DOHH2 (cell line): ENCODE measurements around the gene EXOSC10.

Experiments
- EZH2phosphoT487 ChIP-seq: fragments of 200-600 bp; sonication (generic); IDR thresholded peaks from 2 replicates; pipeline ENCODE4 v1.6.1; 2017; ENCODE audit warnings: borderline replicate concordance, mild to moderate bottlenecking, antibody characterized with exemption, low read length, moderate library complexity, mixed read lengths
- TF ChIP-seq, protein P1 (sequence below): fragments of 200-600 bp; sonication (generic); IDR thresholded peaks from one replicate; pipeline ENCODE4 v1.5.1; 2014; ENCODE audit warnings: antibody characterized with exemption, mild to moderate bottlenecking, low read depth, low read length; ENCODE audit not compliant: poor library complexity, severe bottlenecking

DNA sequence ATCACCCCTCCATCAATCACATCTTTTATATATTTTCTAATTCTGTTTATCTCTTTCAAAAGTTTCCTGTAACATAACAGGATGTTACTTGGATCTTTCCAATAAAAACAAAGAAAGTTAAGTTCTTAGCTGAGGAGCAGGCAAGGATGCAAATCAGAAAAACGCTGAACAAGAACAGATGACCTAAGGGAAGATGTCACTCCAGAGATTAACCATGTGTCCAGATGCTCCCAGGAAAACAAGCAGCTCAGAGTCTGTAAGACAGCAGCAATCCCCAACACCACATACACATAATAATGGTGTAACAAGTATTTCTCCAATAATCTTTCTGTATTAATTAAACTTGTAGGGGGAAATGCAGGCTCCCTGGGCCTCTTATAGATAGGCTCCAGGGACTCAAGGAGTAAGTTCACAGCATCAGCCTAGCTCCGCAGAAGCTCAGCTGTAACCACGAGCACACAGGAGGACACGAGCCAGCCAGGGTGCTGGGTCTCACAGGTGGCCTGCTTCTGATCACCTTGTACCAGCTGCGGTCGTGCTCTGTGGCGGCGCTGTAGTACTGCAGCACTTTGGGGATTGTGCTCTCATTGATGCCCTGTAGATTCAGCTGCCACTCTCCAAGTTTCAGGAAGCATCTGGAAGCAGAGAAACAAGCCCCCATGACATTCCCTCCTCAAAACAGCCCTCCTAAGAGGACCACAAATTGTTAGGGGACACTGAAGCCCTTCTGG, 33.1 kb upstream of the EXOSC10 start:
- TF ChIP-seq, protein P1, sequence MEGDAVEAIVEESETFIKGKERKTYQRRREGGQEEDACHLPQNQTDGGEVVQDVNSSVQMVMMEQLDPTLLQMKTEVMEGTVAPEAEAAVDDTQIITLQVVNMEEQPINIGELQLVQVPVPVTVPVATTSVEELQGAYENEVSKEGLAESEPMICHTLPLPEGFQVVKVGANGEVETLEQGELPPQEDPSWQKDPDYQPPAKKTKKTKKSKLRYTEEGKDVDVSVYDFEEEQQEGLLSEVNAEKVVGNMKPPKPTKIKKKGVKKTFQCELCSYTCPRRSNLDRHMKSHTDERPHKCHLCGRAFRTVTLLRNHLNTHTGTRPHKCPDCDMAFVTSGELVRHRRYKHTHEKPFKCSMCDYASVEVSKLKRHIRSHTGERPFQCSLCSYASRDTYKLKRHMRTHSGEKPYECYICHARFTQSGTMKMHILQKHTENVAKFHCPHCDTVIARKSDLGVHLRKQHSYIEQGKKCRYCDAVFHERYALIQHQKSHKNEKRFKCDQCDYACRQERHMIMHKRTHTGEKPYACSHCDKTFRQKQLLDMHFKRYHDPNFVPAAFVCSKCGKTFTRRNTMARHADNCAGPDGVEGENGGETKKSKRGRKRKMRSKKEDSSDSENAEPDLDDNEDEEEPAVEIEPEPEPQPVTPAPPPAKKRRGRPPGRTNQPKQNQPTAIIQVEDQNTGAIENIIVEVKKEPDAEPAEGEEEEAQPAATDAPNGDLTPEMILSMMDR, result no peak
- TF ChIP-seq EZH2phosphoT487, result no peak
